Small intestine (tissue), 7 donors: ENCODE measurements around the gene CCNB1IP1. TPM values are rescaled to one million over a fixed set of nuclear protein-coding genes. Genes with fewer than 3 reads are reported as not detected.
A peak's percentile ranks its signal among the peaks of the same experiment; 100 is the strongest.

Experiments
- DNase-seq, 2 donors: peaks; one replicate each; pipeline versions ENCODE4 v3.0.0 to v3.0.0-alpha.2; 2013
- FAIRE-seq: peaks from 2 replicates; lab custom pipeline; 2012; peaks lifted over from hg19 to GRCh38; lab: Jason Lieb, UNC
- H3K27ac ChIP-seq, 3 donors: one replicate each; pipeline ENCODE4 v1.5.1; 2013; ENCODE audit warnings: low read length in 2 of 3, mild to moderate bottlenecking in 2 of 3, control low read depth in 1 of 3, inconsistent platforms in 1 of 3, low read depth in 1 of 3, moderate library complexity in 1 of 3
- H3K27me3 ChIP-seq, 3 donors: one replicate each; pipeline ENCODE4 v1.6.1; 2013; ENCODE audit warnings: low read length in 3 of 3, inconsistent platforms in 1 of 3; ENCODE audit not compliant: control insufficient read depth in 3 of 3, insufficient read depth in 3 of 3
- H3K36me3 ChIP-seq, 3 donors: one replicate each; pipeline ENCODE4 v1.6.1; 2013; ENCODE audit warnings: low read length in 3 of 3, inconsistent platforms in 1 of 3, low read depth in 1 of 3, mild to moderate bottlenecking in 1 of 3, moderate library complexity in 1 of 3; ENCODE audit not compliant: control insufficient read depth in 3 of 3, insufficient read depth in 2 of 3
- H3K4me1 ChIP-seq, 3 donors: one replicate each; pipeline ENCODE4 v1.6.1; 2013; ENCODE audit warnings: low read length in 2 of 3, inconsistent platforms in 1 of 3, low read depth in 1 of 3, mild to moderate bottlenecking in 1 of 3, moderate library complexity in 1 of 3; ENCODE audit not compliant: control insufficient read depth in 3 of 3, insufficient read depth in 2 of 3
- H3K4me3 ChIP-seq, 3 donors: one replicate each; pipeline ENCODE4 v1.5.1; 2013; ENCODE audit warnings: low read length in 3 of 3, control low read depth in 1 of 3, inconsistent platforms in 1 of 3, low read depth in 1 of 3, mild to moderate bottlenecking in 1 of 3, moderate library complexity in 1 of 3
- H3K9me3 ChIP-seq, 2 donors: one replicate each; pipeline ENCODE4 v1.6.1; 2013; ENCODE audit warnings: low read depth in 1 of 2, low read length in 1 of 2; ENCODE audit not compliant: control insufficient read depth in 2 of 2, insufficient read depth in 1 of 2
- WGBS, 3 donors: extraction: QIAGEN DNeasy Blood & Tissue Kit; methylation state at CpG; one replicate each; pipeline ENCODE4 v1.1.7; 2013; 5-methylcytosine and 5-hydroxymethylcytosine counted together
- polyA plus RNA-seq, 4 donors: library from polyadenylated mRNA; stranded (reverse) in 3 of 4; unstranded in 1 of 4; fragments of 200-250 nt in 3 of 4; fragments of 120-200 nt in 1 of 4; gene quantifications; one replicate each; pipeline versions ENCODE4 v1.2.1 to v1.2.3, GENCODE V29; 2013
- donor health status: healthy with polysubstance abuse.
- donor health status: control.
- donor health status: control.
- donor health status: Bipolar disorder and iron deficiency.
- donor health status: healthy.

Gene CCNB1IP1
- polyA plus RNA-seq, 4 donors, result 43.5 to 67.9 (median 44.1) TPM

- no peaks in the 10 kb centered on the region for H3K27me3 ChIP-seq
- DNase-seq, result no peak
- H3K9me3 ChIP-seq, result no peaks in the 10 kb centered on the region
- peaks cover 0 to 3% (median 0%) of the 10 kb centered on the region in 3 donors for H3K4me1 ChIP-seq
- no peak for FAIRE-seq
- WGBS, 3 donors, result 30 to 59% (median 32%) methylated on average over 2 of the region's 2 CpGs
- no peak overlapping the region for H3K27ac ChIP-seq
- no peaks in the 10 kb centered on the region for H3K36me3 ChIP-seq
- H3K4me3 ChIP-seq, result no peak overlapping the region
These were observed 1.9 kb downstream of the CCNB1IP1 start for GRCh38 chr14:20331053-20331613.

- Histone ChIP-seq H3K4me1 (peaks cover 0 to 3% (median 0%) of the 10 kb centered on the region in 3 donors), H3K9me3 (no peaks in the 10 kb centered on the region), H3K4me3 (no peak overlapping the region), H3K27me3 (no peaks in the 10 kb centered on the region), H3K27ac (no peak overlapping the region), H3K36me3 (peaks cover 2 to 5% (median 5%) of the 10 kb centered on the region in 3 donors)
- FAIRE-seq, result no peak
- WGBS, 3 donors, result 56 to 93% (median 80%) methylated on average over 2 of the region's 2 CpGs
- DNase-seq, result no peak
These were observed 3.7 kb downstream of the CCNB1IP1 start for GRCh38 chr14:20329355-20329754.

GRCh38 chr14:20328705-20329104, 4.4 kb downstream of the CCNB1IP1 start:
- peaks cover 0 to 3% (median 0%) of the 10 kb centered on the region in 3 donors for H3K4me1 ChIP-seq
- FAIRE-seq, result no peak
- H3K27me3 ChIP-seq, result no peaks in the 10 kb centered on the region
- no peaks in the 10 kb centered on the region for H3K9me3 ChIP-seq
- peaks cover 2 to 8% (median 5%) of the 10 kb centered on the region in 3 donors for H3K36me3 ChIP-seq
- 52 to 57% (median 54%) methylated on average over 2 of the region's 2 CpGs for WGBS, 3 donors
- H3K4me3 ChIP-seq, result no peak overlapping the region
- DNase-seq, result no peak
- H3K27ac ChIP-seq, result no peak overlapping the region

- Histone ChIP-seq H3K36me3 (peaks cover 2 to 11% (median 5%) of the 10 kb centered on the region in 3 donors), H3K27ac (peak overlapping the region in 1 of 3 donors; percentile 22), H3K4me3 (no peak overlapping the region), H3K9me3 (no peaks in the 10 kb centered on the region), H3K27me3 (no peaks in the 10 kb centered on the region), H3K4me1 (no peaks in the 10 kb centered on the region)
- DNase-seq (peak; percentile 81 to 82), FAIRE-seq (peak; percentile 73)
- WGBS, 3 donors, result 41 to 47% (median 44%) methylated on average over 8 of the region's 8 CpGs
These were observed 5.8 kb downstream of the CCNB1IP1 start for GRCh38 chr14:20327005-20327869.

- peaks cover 8 to 31% (median 9%) of the 10 kb centered on the region in 3 donors for H3K36me3 ChIP-seq
- 95 to 97% (median 96%) methylated on average over 16 of the region's 16 CpGs for WGBS, 3 donors
- H3K9me3 ChIP-seq, result no peaks in the 10 kb centered on the region
- FAIRE-seq (no peak), DNase-seq (no peak)
- no peaks in the 10 kb centered on the region for H3K27me3 ChIP-seq
- no peak overlapping the region for H3K4me3 ChIP-seq
- H3K27ac ChIP-seq, result no peak overlapping the region
- H3K4me1 ChIP-seq, result no peaks in the 10 kb centered on the region
These were observed 15.4 kb downstream of the CCNB1IP1 start for GRCh38 chr14:20317720-20318119.

GRCh38 chr14:20314026-20314425, 19.1 kb downstream of the CCNB1IP1 start:
- H3K27me3 ChIP-seq, result no peaks in the 10 kb centered on the region
- no peak overlapping the region for H3K4me3 ChIP-seq
- WGBS, 3 donors, result 93 to 95% (median 95%) methylated on average over 2 of the region's 2 CpGs
- no peaks in the 10 kb centered on the region for H3K4me1 ChIP-seq
- FAIRE-seq (no peak), DNase-seq (no peak)
- H3K9me3 ChIP-seq, result no peaks in the 10 kb centered on the region
- no peak overlapping the region for H3K27ac ChIP-seq
- peaks cover 11 to 25% (median 13%) of the 10 kb centered on the region in 3 donors for H3K36me3 ChIP-seq

GRCh38 chr14:20306079-20306423, 27.0 kb downstream of the CCNB1IP1 start:
- Histone ChIP-seq H3K27ac (no peak overlapping the region), H3K36me3 (no peaks in the 10 kb centered on the region), H3K9me3 (no peaks in the 10 kb centered on the region), H3K4me1 (peaks cover 0 to 5% (median 5%) of the 10 kb centered on the region in 3 donors), H3K27me3 (no peaks in the 10 kb centered on the region), H3K4me3 (no peak overlapping the region)
- 98 to 100% (median 100%) methylated on average over 1 of the region's 1 CpG for WGBS, 3 donors
- FAIRE-seq (no peak), DNase-seq (no peak)

- Histone ChIP-seq H3K9me3 (no peaks in the 10 kb centered on the region), H3K4me1 (peaks cover 0 to 5% (median 5%) of the 10 kb centered on the region in 3 donors), H3K36me3 (peaks cover 2 to 4% (median 4%) of the 10 kb centered on the region in 3 donors), H3K27ac (peak within 1 kb of the TSS; percentile 32 to 76 (median 47)), H3K27me3 (no peaks in the 10 kb centered on the region), H3K4me3 (peak within 1 kb of the TSS; percentile 69 to 94 (median 92))
- FAIRE-seq (no peak), DNase-seq (peak; percentile 90 to 96)
- 0 to 1% (median 1%) methylated on average over 27 of the region's 27 CpGs for WGBS, 3 donors
These were observed 27.6 kb downstream of the CCNB1IP1 start, which contains the start of gene TTC5 for GRCh38 chr14:20305265-20306078. TTC5 (minus strand) TSS chr14:20305951; CDS start chr14:20305937, 14 bp downstream.
